SU-DHL-6 (cell line): ENCODE measurements around the gene CACNG6.
"Not testable (repeated sequence)": the region's sequence is repeated elsewhere in the genome, so short reads cannot be mapped to it uniquely, and the experiment has no call there.

Source experiments
- H2AFZ ChIP-seq: fragments of 200-600 bp; sonication (generic); 2 replicates; pipeline ENCODE4 v1.6.1; 2014; ENCODE audit warnings: low read depth, mild to moderate bottlenecking, moderate library complexity, mixed read lengths, antibody characterized with exemption, low read length; ENCODE audit not compliant: severe bottlenecking
- H3F3A ChIP-seq: fragments of 200-600 bp; shearing (Covaris generic); 2 replicates; pipeline ENCODE4 v1.6.0; 2016; ENCODE audit warnings: antibody characterized with exemption, mild to moderate bottlenecking; ENCODE audit not compliant: insufficient read depth
- H3K27ac ChIP-seq: fragments of 200-600 bp; sonication (generic); 2 replicates; pipeline ENCODE4 v1.5.1; 2016; ENCODE audit warnings: low read depth, mild to moderate bottlenecking, low read length, moderate library complexity, mixed read lengths
- H3K27me3 ChIP-seq: fragments of 200-600 bp; sonication (generic), shearing (Covaris generic); 2 replicates; pipeline ENCODE4 v1.6.0; 2014; ENCODE audit warnings: mild to moderate bottlenecking, low read length
- H3K36me3 ChIP-seq: fragments of 200-600 bp; sonication (generic); 2 replicates; pipeline ENCODE4 v1.6.1; 2014; ENCODE audit warnings: mild to moderate bottlenecking, low read length, mixed read lengths
- H3K4me2 ChIP-seq: fragments of 300-600, 200-600 bp; shearing (Covaris generic), sonication (generic); 2 replicates; pipeline ENCODE4 v1.6.0; 2014; ENCODE audit warnings: low read length, low read depth, mild to moderate bottlenecking; ENCODE audit not compliant: poor library complexity, severe bottlenecking
- H3K4me3 ChIP-seq: fragments of 200-600 bp; sonication (generic); 2 replicates; pipeline ENCODE4 v1.5.1; 2014; ENCODE audit warnings: antibody characterized with exemption, low read length, mild to moderate bottlenecking, mixed read lengths; ENCODE audit not compliant: insufficient read depth, poor library complexity, severe bottlenecking
- H3K79me2 ChIP-seq: fragments of 200-600 bp; sonication (generic); 2 replicates; pipeline ENCODE4 v1.6.1; 2014; ENCODE audit warnings: mild to moderate bottlenecking, low read length, moderate library complexity; ENCODE audit not compliant: insufficient read depth
- H3K9ac ChIP-seq: fragments of 200-600 bp; sonication (generic); 2 replicates; pipeline ENCODE4 v1.7.0; 2014; ENCODE audit warnings: mild to moderate bottlenecking, low read length
- H3K9me2 ChIP-seq: fragments of 200-600 bp; sonication (generic); replicated peaks from 2 replicates; pipeline ENCODE4 v1.6.1; 2014; ENCODE audit warnings: low read length; ENCODE audit not compliant: insufficient read depth
- H3K9me3 ChIP-seq: fragments of 200-600 bp; sonication (generic); 2 replicates; pipeline ENCODE4 v1.6.1; 2014; ENCODE audit warnings: low read length, mixed read lengths; ENCODE audit not compliant: insufficient read depth
- H4K20me1 ChIP-seq: fragments of 200-600 bp; sonication (generic); 2 replicates; pipeline ENCODE4 v1.6.1; 2014; ENCODE audit warnings: low read depth, mild to moderate bottlenecking, antibody characterized with exemption, low read length, moderate library complexity, mixed read lengths
- EZH2phosphoT487 ChIP-seq: fragments of 200-600 bp; sonication (generic), shearing (Covaris generic); conservative IDR thresholded peaks from 2 replicates; pipeline ENCODE4 v1.6.1; 2018; ENCODE audit warnings: mild to moderate bottlenecking, antibody characterized with exemption, low read length, moderate library complexity, mixed read lengths
- TF ChIP-seq, protein P1 (sequence below): fragments of 200-600 bp; sonication (generic); IDR thresholded peaks from one replicate; pipeline ENCODE4 v1.5.1; 2017; ENCODE audit warnings: antibody characterized with exemption, mild to moderate bottlenecking, low read length, moderate library complexity; ENCODE audit not compliant: insufficient read depth, poor library complexity, severe bottlenecking

CACNG6 gene

DNA sequence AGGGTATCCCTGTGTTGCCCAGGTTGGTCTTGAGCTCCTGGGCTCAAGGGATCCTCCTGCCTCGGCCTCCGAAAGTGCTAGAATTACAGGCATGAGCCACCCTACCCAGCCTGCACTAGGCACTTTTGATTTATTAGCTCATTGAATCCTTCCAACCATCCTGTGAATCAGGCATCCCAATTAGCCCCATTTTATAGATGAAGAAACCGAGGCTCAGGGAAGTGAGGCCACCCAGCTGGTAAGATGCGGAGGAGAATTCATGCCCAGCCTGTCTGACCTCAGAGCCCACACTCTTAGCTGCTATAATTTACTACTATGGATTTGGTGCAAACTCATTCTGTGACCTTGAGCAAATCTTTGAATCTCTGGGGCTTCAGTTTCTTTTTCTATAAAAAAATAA, 46.5 kb upstream of the CACNG6 start:
- H2AFZ ChIP-seq: no peak overlapping the region
- no peak overlapping the region for H3K4me3 ChIP-seq
- no peaks in the 10 kb centered on the region for H3K27me3 ChIP-seq
- TF ChIP-seq EZH2phosphoT487: no peak
- TF ChIP-seq, protein P1, sequence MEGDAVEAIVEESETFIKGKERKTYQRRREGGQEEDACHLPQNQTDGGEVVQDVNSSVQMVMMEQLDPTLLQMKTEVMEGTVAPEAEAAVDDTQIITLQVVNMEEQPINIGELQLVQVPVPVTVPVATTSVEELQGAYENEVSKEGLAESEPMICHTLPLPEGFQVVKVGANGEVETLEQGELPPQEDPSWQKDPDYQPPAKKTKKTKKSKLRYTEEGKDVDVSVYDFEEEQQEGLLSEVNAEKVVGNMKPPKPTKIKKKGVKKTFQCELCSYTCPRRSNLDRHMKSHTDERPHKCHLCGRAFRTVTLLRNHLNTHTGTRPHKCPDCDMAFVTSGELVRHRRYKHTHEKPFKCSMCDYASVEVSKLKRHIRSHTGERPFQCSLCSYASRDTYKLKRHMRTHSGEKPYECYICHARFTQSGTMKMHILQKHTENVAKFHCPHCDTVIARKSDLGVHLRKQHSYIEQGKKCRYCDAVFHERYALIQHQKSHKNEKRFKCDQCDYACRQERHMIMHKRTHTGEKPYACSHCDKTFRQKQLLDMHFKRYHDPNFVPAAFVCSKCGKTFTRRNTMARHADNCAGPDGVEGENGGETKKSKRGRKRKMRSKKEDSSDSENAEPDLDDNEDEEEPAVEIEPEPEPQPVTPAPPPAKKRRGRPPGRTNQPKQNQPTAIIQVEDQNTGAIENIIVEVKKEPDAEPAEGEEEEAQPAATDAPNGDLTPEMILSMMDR: no peak
- H3K27ac ChIP-seq: no peak overlapping the region
- H3K4me2 ChIP-seq: no peak overlapping the region
- H3K9ac ChIP-seq: no peak overlapping the region
- no peaks in the 10 kb centered on the region for H3K36me3 ChIP-seq
- H3K79me2 ChIP-seq: no peaks in the 10 kb centered on the region
- H3F3A ChIP-seq: no peaks in the 10 kb centered on the region
- no peaks in the 10 kb centered on the region for H4K20me1 ChIP-seq
- H3K9me3 ChIP-seq: no peaks in the 10 kb centered on the region
- H3K9me2 ChIP-seq: no peaks in the 10 kb centered on the region

DNA sequence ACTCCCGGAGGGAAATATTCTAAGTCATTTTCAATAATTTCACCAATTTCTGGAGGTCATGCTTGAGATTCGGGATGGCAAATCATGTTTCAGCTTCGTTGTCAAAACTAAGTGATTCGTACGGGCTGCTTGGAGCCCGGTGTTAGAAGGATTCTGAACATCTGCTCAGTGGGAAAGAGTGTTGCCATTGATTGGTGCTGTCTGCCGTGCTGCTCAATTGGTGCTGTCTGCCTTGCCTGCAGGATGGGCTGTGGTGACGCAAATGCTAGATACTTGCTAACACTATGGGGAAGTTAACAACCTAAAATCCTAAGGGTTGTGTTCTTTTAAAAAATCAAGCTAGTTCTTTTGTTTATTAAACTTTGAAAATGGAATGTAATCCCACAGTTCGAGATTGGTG, 46.0 kb upstream of the CACNG6 start:
- Histone ChIP-seq H3K9ac (no peak overlapping the region), H3K4me2 (no peak overlapping the region)

DNA sequence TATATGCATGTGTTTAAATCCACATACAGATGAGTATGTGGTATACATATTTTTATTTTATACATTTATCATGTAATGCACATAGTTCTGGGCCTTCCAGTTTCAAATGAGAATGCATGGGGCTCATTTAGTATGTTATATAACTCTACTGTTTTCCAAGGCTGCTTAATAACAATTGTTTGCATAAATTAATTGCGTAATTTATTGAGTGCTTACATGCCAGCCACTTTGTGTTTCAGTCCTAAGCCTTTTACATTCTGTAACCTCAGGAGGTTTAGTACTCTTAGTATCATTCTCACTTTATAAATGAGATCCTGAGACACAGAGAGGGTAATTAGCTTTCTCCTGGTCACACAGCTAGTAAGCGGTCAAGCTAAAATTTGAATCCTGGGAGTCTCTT, 45.4 kb upstream of the CACNG6 start:
- Histone ChIP-seq H3K27me3 (no peaks in the 10 kb centered on the region), H3K9me2 (no peaks in the 10 kb centered on the region), H3K79me2 (no peaks in the 10 kb centered on the region), H2AFZ (no peak overlapping the region), H3K4me3 (no peak overlapping the region), H3K27ac (no peak overlapping the region), H3K9ac (no peak overlapping the region), H3F3A (no peaks in the 10 kb centered on the region), H3K36me3 (no peaks in the 10 kb centered on the region), H4K20me1 (no peaks in the 10 kb centered on the region), H3K4me2 (no peak overlapping the region), H3K9me3 (no peaks in the 10 kb centered on the region)
- TF ChIP-seq, protein P1: no peak
- TF ChIP-seq EZH2phosphoT487: no peak

More for the DNA sequence above, 46.0 kb upstream of the CACNG6 start:
- H3F3A ChIP-seq: no peaks in the 10 kb centered on the region
- no peaks in the 10 kb centered on the region for H4K20me1 ChIP-seq
- no peaks in the 10 kb centered on the region for H3K9me2 ChIP-seq
- TF ChIP-seq EZH2phosphoT487: no peak
- TF ChIP-seq, protein P1: no peak
- no peaks in the 10 kb centered on the region for H3K36me3 ChIP-seq
- H3K79me2 ChIP-seq: no peaks in the 10 kb centered on the region
- no peak overlapping the region for H2AFZ ChIP-seq
- no peak overlapping the region for H3K4me3 ChIP-seq
- no peak overlapping the region for H3K27ac ChIP-seq
- no peaks in the 10 kb centered on the region for H3K27me3 ChIP-seq
- no peaks in the 10 kb centered on the region for H3K9me3 ChIP-seq

DNA sequence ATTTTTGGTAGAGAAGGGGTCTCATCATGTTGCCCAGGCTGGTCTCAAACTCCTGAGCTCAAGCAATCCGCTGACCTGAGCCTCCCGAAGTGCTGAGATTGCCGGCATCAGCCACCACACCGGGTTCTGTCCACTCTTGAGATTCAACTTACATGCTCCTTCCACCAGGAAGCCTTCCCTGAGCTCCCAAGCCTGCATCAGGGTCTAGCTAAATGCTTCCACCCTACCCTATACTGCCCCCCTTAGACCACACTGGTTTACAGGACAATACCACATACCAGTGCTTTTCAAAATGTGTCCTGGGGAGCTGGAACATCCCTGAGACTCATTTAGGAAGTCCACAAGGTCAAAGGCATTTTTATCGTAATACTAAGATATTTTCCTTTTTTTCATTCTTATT, 43.8 kb upstream of the CACNG6 start:
- H3K27ac ChIP-seq: no peak overlapping the region
- no peak overlapping the region for H2AFZ ChIP-seq
- H3K4me3 ChIP-seq: no peak overlapping the region
- H3K27me3 ChIP-seq: no peaks in the 10 kb centered on the region
- H3F3A ChIP-seq: no peaks in the 10 kb centered on the region
- H3K9me2 ChIP-seq: no peaks in the 10 kb centered on the region
- no peak for TF ChIP-seq EZH2phosphoT487
- TF ChIP-seq, protein P1: no peak
- no peaks in the 10 kb centered on the region for H3K79me2 ChIP-seq
- H4K20me1 ChIP-seq: no peaks in the 10 kb centered on the region
- no peak overlapping the region for H3K4me2 ChIP-seq
- no peak overlapping the region for H3K9ac ChIP-seq
- no peaks in the 10 kb centered on the region for H3K36me3 ChIP-seq
- H3K9me3 ChIP-seq: no peaks in the 10 kb centered on the region

DNA sequence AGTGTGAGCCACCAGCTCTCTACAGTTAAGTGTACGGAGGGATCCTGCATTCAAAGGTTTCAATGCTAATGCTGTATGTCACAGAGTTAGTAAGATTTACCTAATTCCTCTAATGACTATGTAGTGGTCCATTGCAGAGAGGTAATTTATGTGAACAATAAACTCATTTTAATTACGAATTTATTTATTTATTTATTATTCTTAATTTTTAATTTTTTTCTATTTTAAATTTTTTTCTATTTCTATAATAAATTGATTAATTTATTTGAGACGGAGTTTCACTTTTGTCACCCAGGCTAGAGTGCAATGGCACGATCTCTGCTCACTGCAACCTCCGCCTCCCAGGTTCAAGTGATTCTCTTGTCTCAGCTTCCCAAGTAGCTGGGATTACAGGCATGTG, 42.8 kb upstream of the CACNG6 start:
- not testable (repeated sequence) for H3K79me2 ChIP-seq, H3K9me3 ChIP-seq, H3K27me3 ChIP-seq, H2AFZ ChIP-seq, H3K9me2 ChIP-seq, H3K27ac ChIP-seq, H3F3A ChIP-seq, H3K9ac ChIP-seq, H3K36me3 ChIP-seq, H3K4me3 ChIP-seq, H3K4me2 ChIP-seq, H4K20me1 ChIP-seq
